ENCODE data around the gene PRPSAP1. TPM values are rescaled to one million over a fixed set of nuclear protein-coding genes. Genes with fewer than 3 reads are reported as not detected.
"Not testable (repeated sequence)": the region's sequence is repeated elsewhere in the genome, so short reads cannot be mapped to it uniquely, and the experiment has no call there.

PRPSAP1 gene
- polyA plus RNA-seq, 3 donors = 45.8 to 58.2 (median 51.2) TPM

GRCh38 chr17:76363107-76363842, 9.6 kb upstream of the PRPSAP1 start:
- H3K4me3 Mint-ChIP-seq = no peak overlapping the region
- TF ChIP-seq, protein P1, sequence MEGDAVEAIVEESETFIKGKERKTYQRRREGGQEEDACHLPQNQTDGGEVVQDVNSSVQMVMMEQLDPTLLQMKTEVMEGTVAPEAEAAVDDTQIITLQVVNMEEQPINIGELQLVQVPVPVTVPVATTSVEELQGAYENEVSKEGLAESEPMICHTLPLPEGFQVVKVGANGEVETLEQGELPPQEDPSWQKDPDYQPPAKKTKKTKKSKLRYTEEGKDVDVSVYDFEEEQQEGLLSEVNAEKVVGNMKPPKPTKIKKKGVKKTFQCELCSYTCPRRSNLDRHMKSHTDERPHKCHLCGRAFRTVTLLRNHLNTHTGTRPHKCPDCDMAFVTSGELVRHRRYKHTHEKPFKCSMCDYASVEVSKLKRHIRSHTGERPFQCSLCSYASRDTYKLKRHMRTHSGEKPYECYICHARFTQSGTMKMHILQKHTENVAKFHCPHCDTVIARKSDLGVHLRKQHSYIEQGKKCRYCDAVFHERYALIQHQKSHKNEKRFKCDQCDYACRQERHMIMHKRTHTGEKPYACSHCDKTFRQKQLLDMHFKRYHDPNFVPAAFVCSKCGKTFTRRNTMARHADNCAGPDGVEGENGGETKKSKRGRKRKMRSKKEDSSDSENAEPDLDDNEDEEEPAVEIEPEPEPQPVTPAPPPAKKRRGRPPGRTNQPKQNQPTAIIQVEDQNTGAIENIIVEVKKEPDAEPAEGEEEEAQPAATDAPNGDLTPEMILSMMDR (IDR thresholded peaks at IDR 0.05) = no peak
- DNase-seq = no peak
- peaks cover 6 to 18% (median 15%) of the 10 kb centered on the region in 3 donors for H3K27me3 Mint-ChIP-seq (ENCODE audit: low read depth in 3 of 3)
- 100% methylated on average over 7 of the region's 11 CpGs for WGBS (ENCODE audit: insufficient coverage)
- Histone ChIP-seq H2AFZ (ENCODE audit: insufficient read depth, low read depth, low read length, poor library complexity, severe bottlenecking) (no peak overlapping the region), H3K79me2 (ENCODE audit: insufficient read depth, low read length) (no peaks in the 10 kb centered on the region), H3K4me2 (replicated peaks; ENCODE audit: extremely low read depth, low read length, poor library complexity, severe bottlenecking) (no peak overlapping the region), H3K27me3 (ENCODE audit: control insufficient read depth in 2 of 2, insufficient read depth in 2 of 2, low read length in 2 of 2) (no peaks in the 10 kb centered on the region), H3K9ac (ENCODE audit: insufficient read depth, low read length, poor library complexity, severe bottlenecking) (no peak overlapping the region), H3K4me3 (replicated peaks in 1 of 3; ENCODE audit: low read depth in 2 of 3, low read length in 3 of 3) (no peak overlapping the region), H4K20me1 (ENCODE audit: insufficient read depth, low read length) (no peaks in the 10 kb centered on the region), H3K36me3 (replicated peaks in 1 of 2; ENCODE audit: control insufficient read depth in 1 of 2, insufficient read depth in 2 of 2, low read length in 2 of 2) (no peaks in the 10 kb centered on the region), H3K27ac (ENCODE audit: low read depth in 1 of 2, low read length in 2 of 2) (no peak overlapping the region), H3K9me3 (replicated peaks in 1 of 2; ENCODE audit: control insufficient read depth in 1 of 2, insufficient read depth in 1 of 2, low read length in 2 of 2) (no peaks in the 10 kb centered on the region), H3K4me1 (ENCODE audit: control insufficient read depth in 1 of 2, insufficient read depth in 2 of 2, low read length in 2 of 2) (peaks cover 0 to 9% of the 10 kb centered on the region in 2 donors)
- peak overlapping the region in 1 of 7 donors; percentile 61 for H3K27ac Mint-ChIP-seq
- H3K9me3 Mint-ChIP-seq = peaks cover 0 to 2% (median 0%) of the 10 kb centered on the region in 7 donors
- intact Hi-C loops (cut with micrococcal nuclease) = no loop called here
- H3K4me1 Mint-ChIP-seq = peaks cover 5% of the 10 kb centered on the region
- H3K36me3 Mint-ChIP-seq = peaks cover 0 to 2% of the 10 kb centered on the region in 2 donors

- Mint-ChIP-seq H3K4me3 (peak overlapping the region in 1 of 2 donors; percentile 6), H3K36me3 (peaks cover 0 to 2% of the 10 kb centered on the region in 2 donors), H3K27me3 (ENCODE audit: low read depth in 3 of 3) (peaks cover 9 to 16% (median 10%) of the 10 kb centered on the region in 3 donors), H3K27ac (no peak overlapping the region), H3K9me3 (peaks cover 0 to 2% (median 0%) of the 10 kb centered on the region in 7 donors), H3K4me1 (peaks cover 5% of the 10 kb centered on the region)
- H3K4me3 ChIP-seq (replicated peaks in 1 of 3; ENCODE audit: low read depth in 2 of 3, low read length in 3 of 3) = no peak overlapping the region
- no peaks in the 10 kb centered on the region for H3K36me3 ChIP-seq (replicated peaks in 1 of 2; ENCODE audit: control insufficient read depth in 1 of 2, insufficient read depth in 2 of 2, low read length in 2 of 2)
- no peak overlapping the region for H3K27ac ChIP-seq (ENCODE audit: low read depth in 1 of 2, low read length in 2 of 2)
- no peaks in the 10 kb centered on the region for H3K79me2 ChIP-seq (ENCODE audit: insufficient read depth, low read length)
- H3K9me3 ChIP-seq (replicated peaks in 1 of 2; ENCODE audit: control insufficient read depth in 1 of 2, insufficient read depth in 1 of 2, low read length in 2 of 2) = no peaks in the 10 kb centered on the region
- H3K4me2 ChIP-seq (replicated peaks; ENCODE audit: extremely low read depth, low read length, poor library complexity, severe bottlenecking) = no peak overlapping the region
- no peaks in the 10 kb centered on the region for H4K20me1 ChIP-seq (ENCODE audit: insufficient read depth, low read length)
- DNase-seq = no peak
- intact Hi-C loops (cut with micrococcal nuclease) = no loop called here
- no peak overlapping the region for H2AFZ ChIP-seq (ENCODE audit: insufficient read depth, low read depth, low read length, poor library complexity, severe bottlenecking)
- H3K27me3 ChIP-seq (ENCODE audit: control insufficient read depth in 2 of 2, insufficient read depth in 2 of 2, low read length in 2 of 2) = no peaks in the 10 kb centered on the region
- H3K4me1 ChIP-seq (ENCODE audit: control insufficient read depth in 1 of 2, insufficient read depth in 2 of 2, low read length in 2 of 2) = peaks cover 0 to 9% of the 10 kb centered on the region in 2 donors
- WGBS (ENCODE audit: insufficient coverage) = no CpG with 5 or more reads among the region's 2 CpGs
- no peak overlapping the region for H3K9ac ChIP-seq (ENCODE audit: insufficient read depth, low read length, poor library complexity, severe bottlenecking)
- TF ChIP-seq, protein P1 (IDR thresholded peaks at IDR 0.05) = no peak
Observed at GRCh38 chr17:76360461-76360860, 6.7 kb upstream of the PRPSAP1 start.

GRCh38 chr17:76359776-76360175, 6.1 kb upstream of the PRPSAP1 start:
- H3K79me2 ChIP-seq (ENCODE audit: insufficient read depth, low read length); H3K4me3 Mint-ChIP-seq; H3K36me3 Mint-ChIP-seq; H3K27me3 ChIP-seq (ENCODE audit: control insufficient read depth in 2 of 2, insufficient read depth in 2 of 2, low read length in 2 of 2); H3K9me3 Mint-ChIP-seq; H3K4me2 ChIP-seq (replicated peaks; ENCODE audit: extremely low read depth, low read length, poor library complexity, severe bottlenecking); H3K27ac ChIP-seq (ENCODE audit: low read depth in 1 of 2, low read length in 2 of 2); H3K27ac Mint-ChIP-seq; H3K36me3 ChIP-seq (replicated peaks in 1 of 2; ENCODE audit: control insufficient read depth in 1 of 2, insufficient read depth in 2 of 2, low read length in 2 of 2); H3K9me3 ChIP-seq (replicated peaks in 1 of 2; ENCODE audit: control insufficient read depth in 1 of 2, insufficient read depth in 1 of 2, low read length in 2 of 2); DNase-seq; intact Hi-C loops (cut with micrococcal nuclease); H2AFZ ChIP-seq (ENCODE audit: insufficient read depth, low read depth, low read length, poor library complexity, severe bottlenecking); H4K20me1 ChIP-seq (ENCODE audit: insufficient read depth, low read length); H3K9ac ChIP-seq (ENCODE audit: insufficient read depth, low read length, poor library complexity, severe bottlenecking); H3K4me3 ChIP-seq (replicated peaks in 1 of 3; ENCODE audit: low read depth in 2 of 3, low read length in 3 of 3); H3K4me1 Mint-ChIP-seq: not testable (repeated sequence)
- H3K4me1 ChIP-seq (ENCODE audit: control insufficient read depth in 1 of 2, insufficient read depth in 2 of 2, low read length in 2 of 2) = peaks cover 2 to 11% of the 10 kb centered on the region in 2 donors
- WGBS (ENCODE audit: insufficient coverage) = 97% methylated on average over 4 of the region's 6 CpGs
- H3K27me3 Mint-ChIP-seq (ENCODE audit: low read depth in 3 of 3) = peaks cover 8 to 16% (median 9%) of the 10 kb centered on the region in 3 donors
